Measurements from ENCODE around the gene CCDC71.

- no peak for TF ChIP-seq ZNF451 (CRISPR knock-in tag; IDR thresholded peaks at IDR 0.05)
- TF ChIP-seq GATAD2A (CRISPR knock-in tag; IDR thresholded peaks at IDR 0.05) = no peak
- TF ChIP-seq ZBTB20 (CRISPR knock-in tag; IDR thresholded peaks at IDR 0.05; ENCODE audit: borderline replicate concordance, low read depth) = no peak
- no peak for TF ChIP-seq POLR2A (IDR thresholded peaks at IDR 0.05; ENCODE audit: insufficient read depth in 1 of 2, low read depth in 2 of 2, low read length in 2 of 2)
- no peak for TF ChIP-seq CHD2 (IDR thresholded peaks at IDR 0.05; ENCODE audit: low read depth, low read length)
- no peak for TF ChIP-seq PPARG (CRISPR knock-in tag; conservative IDR thresholded peaks at IDR 0.05)
- no peak for TF ChIP-seq MAX (IDR thresholded peaks at IDR 0.05)
- TF ChIP-seq ATM (IDR thresholded peaks at IDR 0.05; ENCODE audit: borderline replicate concordance) = no peak
- no peak for TF ChIP-seq RAD21 (CRISPR knock-in tag; IDR thresholded peaks at IDR 0.05)
- TF ChIP-seq ESRRA (CRISPR knock-in tag; IDR thresholded peaks at IDR 0.05; ENCODE audit: low read depth) = no peak
- no peak for TF ChIP-seq CTCF (CRISPR knock-in tag; IDR thresholded peaks at IDR 0.05)
These were observed 47.1 kb downstream of the CCDC71 start for GRCh38 chr3:49119036-49119435.

Data from HepG2 (cell line).